HEK293 (cell line): ENCODE results near the gene ADD2.

ENCODE experiments used
- CTCF ChIP-seq: fragments of 450-650 bp; formaldehyde crosslinking; IDR thresholded peaks from 2 replicates; pipeline ENCODE4 v1.5.1; 2016; ENCODE audit warnings: missing biosample characterization, missing genetic modification characterization
- SP3 ChIP-seq: fragments of 450-650 bp; formaldehyde crosslinking; IDR thresholded peaks from 2 replicates; pipeline ENCODE4 v1.5.1; 2016; ENCODE audit warnings: missing biosample characterization, missing genetic modification characterization
- ZBTB44 ChIP-seq: fragments of 450-650 bp; IDR thresholded peaks from 2 replicates; pipeline ENCODE4 v1.5.1; 2018; ENCODE audit warnings: missing biosample characterization, mild to moderate bottlenecking, missing genetic modification characterization
- ZNF138 ChIP-seq: fragments of 450-650 bp; formaldehyde crosslinking; IDR thresholded peaks from 2 replicates; pipeline ENCODE4 v1.5.1; 2016; ENCODE audit warnings: missing biosample characterization, missing genetic modification characterization, borderline replicate concordance
- ZNF426 ChIP-seq: fragments of 450-650 bp; formaldehyde crosslinking; IDR thresholded peaks from 2 replicates; pipeline ENCODE4 v1.5.1; 2017; ENCODE audit warnings: missing biosample characterization, missing genetic modification characterization, mild to moderate bottlenecking, inconsistent platforms, moderate library complexity
- ZNF677 ChIP-seq: fragments of 450-650 bp; IDR thresholded peaks from 2 replicates; pipeline ENCODE4 v1.5.0; 2018; ENCODE audit warnings: missing biosample characterization, mild to moderate bottlenecking, missing genetic modification characterization, moderate library complexity
- ZNF747 ChIP-seq: fragments of 450-650 bp; formaldehyde crosslinking; IDR thresholded peaks from 2 replicates; pipeline ENCODE4 v1.5.1; 2016; ENCODE audit warnings: missing biosample characterization, missing genetic modification characterization
- ZSCAN30 ChIP-seq: fragments of 450-650 bp; IDR thresholded peaks from 2 replicates; pipeline ENCODE4 v1.5.1; 2018; ENCODE audit warnings: missing biosample characterization, mild to moderate bottlenecking, missing genetic modification characterization, moderate library complexity
- TF ChIP-seq, protein P1 (sequence below): sonication (generic); formaldehyde crosslinking; IDR thresholded peaks from 2 replicates; pipeline ENCODE4 v1.8.1; 2022; ENCODE audit warnings: mild to moderate bottlenecking, moderate library complexity, missing genetic modification reagents
- TF ChIP-seq, protein P2 (sequence below): fragments of 450-650 bp; formaldehyde crosslinking; IDR thresholded peaks from 2 replicates; pipeline ENCODE4 v1.5.1; 2016; ENCODE audit warnings: missing biosample characterization, missing genetic modification characterization

DNA sequence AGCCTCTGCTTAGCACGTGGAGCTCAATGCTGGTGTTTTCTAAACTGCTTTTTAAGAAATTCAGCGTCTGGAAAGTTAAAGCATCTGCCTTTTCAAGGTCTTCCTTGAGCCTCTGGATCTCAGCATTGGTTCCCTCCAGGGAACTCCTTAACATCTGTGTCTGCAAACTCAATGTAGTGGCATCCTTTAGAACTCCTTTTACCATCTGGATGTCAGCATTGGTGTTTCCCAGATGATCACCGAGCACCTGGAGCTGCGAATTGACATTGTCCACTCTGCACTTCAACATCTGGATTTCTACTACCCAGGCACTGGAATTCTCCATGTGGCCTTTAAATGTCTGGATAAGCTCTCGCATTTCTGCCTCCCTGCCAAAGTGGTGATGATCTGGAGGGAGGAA lies 48.7 kb upstream of the ADD2 start:
- TF ChIP-seq ZNF677 (no peak), CTCF (tag by site-specific recombination) (no peak), ZBTB44 (tag by site-specific recombination) (no peak), ZNF747 (no peak), ZNF426 (tag by site-specific recombination) (no peak), SP3 (tag by site-specific recombination) (no peak), ZNF138 (tag by site-specific recombination) (no peak), ZSCAN30 (tag by site-specific recombination) (no peak)
- TF ChIP-seq, protein P1, sequence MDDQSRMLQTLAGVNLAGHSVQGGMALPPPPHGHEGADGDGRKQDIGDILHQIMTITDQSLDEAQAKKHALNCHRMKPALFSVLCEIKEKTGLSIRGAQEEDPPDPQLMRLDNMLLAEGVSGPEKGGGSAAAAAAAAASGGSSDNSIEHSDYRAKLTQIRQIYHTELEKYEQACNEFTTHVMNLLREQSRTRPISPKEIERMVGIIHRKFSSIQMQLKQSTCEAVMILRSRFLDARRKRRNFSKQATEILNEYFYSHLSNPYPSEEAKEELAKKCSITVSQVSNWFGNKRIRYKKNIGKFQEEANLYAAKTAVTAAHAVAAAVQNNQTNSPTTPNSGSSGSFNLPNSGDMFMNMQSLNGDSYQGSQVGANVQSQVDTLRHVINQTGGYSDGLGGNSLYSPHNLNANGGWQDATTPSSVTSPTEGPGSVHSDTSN, result no peak
- TF ChIP-seq, protein P2, sequence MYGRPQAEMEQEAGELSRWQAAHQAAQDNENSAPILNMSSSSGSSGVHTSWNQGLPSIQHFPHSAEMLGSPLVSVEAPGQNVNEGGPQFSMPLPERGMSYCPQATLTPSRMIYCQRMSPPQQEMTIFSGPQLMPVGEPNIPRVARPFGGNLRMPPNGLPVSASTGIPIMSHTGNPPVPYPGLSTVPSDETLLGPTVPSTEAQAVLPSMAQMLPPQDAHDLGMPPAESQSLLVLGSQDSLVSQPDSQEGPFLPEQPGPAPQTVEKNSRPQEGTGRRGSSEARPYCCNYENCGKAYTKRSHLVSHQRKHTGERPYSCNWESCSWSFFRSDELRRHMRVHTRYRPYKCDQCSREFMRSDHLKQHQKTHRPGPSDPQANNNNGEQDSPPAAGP (tag by site-specific recombination), result no peak
